Measurements from ENCODE around the gene GABRE. TPM values are rescaled to one million over a fixed set of nuclear protein-coding genes. Genes with fewer than 3 reads are reported as not detected.

The GABRE gene, protein sequence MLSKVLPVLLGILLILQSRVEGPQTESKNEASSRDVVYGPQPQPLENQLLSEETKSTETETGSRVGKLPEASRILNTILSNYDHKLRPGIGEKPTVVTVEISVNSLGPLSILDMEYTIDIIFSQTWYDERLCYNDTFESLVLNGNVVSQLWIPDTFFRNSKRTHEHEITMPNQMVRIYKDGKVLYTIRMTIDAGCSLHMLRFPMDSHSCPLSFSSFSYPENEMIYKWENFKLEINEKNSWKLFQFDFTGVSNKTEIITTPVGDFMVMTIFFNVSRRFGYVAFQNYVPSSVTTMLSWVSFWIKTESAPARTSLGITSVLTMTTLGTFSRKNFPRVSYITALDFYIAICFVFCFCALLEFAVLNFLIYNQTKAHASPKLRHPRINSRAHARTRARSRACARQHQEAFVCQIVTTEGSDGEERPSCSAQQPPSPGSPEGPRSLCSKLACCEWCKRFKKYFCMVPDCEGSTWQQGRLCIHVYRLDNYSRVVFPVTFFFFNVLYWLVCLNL
- 1 to 10 TPM; 6.5 to 8.5 (median 7.4) TPM for polyA plus RNA-seq (ENCODE audit: insufficient read length in 3 of 3)
- long read RNA-seq, donor 1 = 0 reads
- long read RNA-seq, donor 2, full-length matches to known transcripts = 2 of 2 reads
- long read RNA-seq, donor 2, partial matches to known transcripts = 0 of 2 reads
- long read RNA-seq, donor 2, other reads (novel, unspliced or antisense) = 0 of 2 reads
- long read RNA-seq, donor 3, partial matches to known transcripts = 0 of 1 reads
- long read RNA-seq, donor 3, other reads (novel, unspliced or antisense) = 0 of 1 reads
- long read RNA-seq, donor 4, full-length matches to known transcripts = 1 of 1 reads
- long read RNA-seq, donor 4, partial matches to known transcripts = 0 of 1 reads
- long read RNA-seq, donor 4, other reads (novel, unspliced or antisense) = 0 of 1 reads
- long read RNA-seq, donor 5 = 0 reads
- long read RNA-seq, donor 6, full-length matches to known transcripts = 1 of 1 reads
- long read RNA-seq, donor 6, partial matches to known transcripts = 0 of 1 reads
- long read RNA-seq, donor 6, other reads (novel, unspliced or antisense) = 0 of 1 reads
- long read RNA-seq, donor 7 = 0 reads
- long read RNA-seq, donor 8 = 0 reads
- long read RNA-seq, donor 9, full-length matches to known transcripts = 2 of 2 reads
- long read RNA-seq, donor 9, partial matches to known transcripts = 0 of 2 reads
- long read RNA-seq, donor 9, other reads (novel, unspliced or antisense) = 0 of 2 reads
- long read RNA-seq, donor 10, full-length matches to known transcripts = 3 of 3 reads
- long read RNA-seq, donor 10, partial matches to known transcripts = 0 of 3 reads
- long read RNA-seq, donor 10, other reads (novel, unspliced or antisense) = 0 of 3 reads
- long read RNA-seq, donor 11 = 0 reads
- long read RNA-seq, donor 12, full-length matches to known transcripts = 2 of 2 reads
- long read RNA-seq, donor 12, partial matches to known transcripts = 0 of 2 reads
- long read RNA-seq, donor 12, other reads (novel, unspliced or antisense) = 0 of 2 reads
- long read RNA-seq, donor 13, full-length matches to known transcripts = 4 of 4 reads
- long read RNA-seq, donor 13, partial matches to known transcripts = 0 of 4 reads
- long read RNA-seq, donor 13, other reads (novel, unspliced or antisense) = 0 of 4 reads
- long read RNA-seq, donor 14 = 0 reads
- long read RNA-seq, donor 15, full-length matches to known transcripts = 2 of 2 reads
- long read RNA-seq, donor 15, partial matches to known transcripts = 0 of 2 reads
- long read RNA-seq, donor 15, other reads (novel, unspliced or antisense) = 0 of 2 reads
- long read RNA-seq, donor 16, full-length matches to known transcripts = 1 of 1 reads
- long read RNA-seq, donor 16, partial matches to known transcripts = 0 of 1 reads
- long read RNA-seq, donor 16, other reads (novel, unspliced or antisense) = 0 of 1 reads

DNA sequence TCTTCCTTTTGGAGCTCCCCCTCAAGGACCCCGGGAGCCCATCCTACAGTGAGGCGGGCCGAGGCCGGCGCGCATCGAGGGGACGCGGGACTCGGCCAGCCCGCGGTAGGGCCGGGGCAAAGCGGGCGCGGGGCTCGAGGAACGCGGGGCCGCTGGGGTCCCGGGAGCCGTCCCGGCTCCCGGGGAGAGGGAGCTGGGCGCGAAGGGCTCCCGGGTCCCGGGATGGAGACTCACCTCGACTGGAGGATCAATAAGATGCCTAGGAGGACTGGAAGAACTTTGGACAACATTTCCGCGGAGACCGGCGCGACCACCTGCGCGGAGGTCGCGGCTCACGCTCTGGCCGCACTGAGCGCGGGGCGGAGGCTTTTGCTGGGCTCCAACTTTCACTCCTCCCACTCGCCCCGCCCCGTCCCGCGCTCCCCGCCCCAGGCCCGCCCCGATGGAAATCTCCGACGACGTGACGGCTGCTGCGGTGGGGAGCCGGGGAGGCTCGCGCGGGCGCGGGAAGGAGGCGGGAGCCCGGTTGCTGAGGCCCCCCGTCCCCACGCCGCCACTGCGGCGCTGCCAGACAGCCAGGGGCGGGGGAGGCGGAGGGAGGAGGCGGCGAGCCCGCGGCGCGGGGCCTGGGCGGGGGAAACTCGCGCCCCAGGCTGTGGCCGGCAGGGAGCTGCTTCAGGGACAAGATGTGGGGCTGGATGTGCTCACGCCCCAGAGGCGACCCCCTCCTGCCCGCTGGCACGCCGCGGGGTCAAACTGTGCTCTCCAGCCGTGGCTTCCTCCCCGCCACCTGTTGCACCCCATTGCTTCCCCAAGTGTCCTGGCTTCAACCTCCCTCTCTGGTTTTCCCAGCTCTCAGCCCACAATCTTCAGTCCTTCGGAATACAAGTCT is at the start of gene GABRE:
TSS of gene GABRE (minus strand) at position 341 of the 892 bp plus-strand sequence. CDS start at position 290, 51 bp downstream.
- peak; percentile 42 for DNase-seq

DNA sequence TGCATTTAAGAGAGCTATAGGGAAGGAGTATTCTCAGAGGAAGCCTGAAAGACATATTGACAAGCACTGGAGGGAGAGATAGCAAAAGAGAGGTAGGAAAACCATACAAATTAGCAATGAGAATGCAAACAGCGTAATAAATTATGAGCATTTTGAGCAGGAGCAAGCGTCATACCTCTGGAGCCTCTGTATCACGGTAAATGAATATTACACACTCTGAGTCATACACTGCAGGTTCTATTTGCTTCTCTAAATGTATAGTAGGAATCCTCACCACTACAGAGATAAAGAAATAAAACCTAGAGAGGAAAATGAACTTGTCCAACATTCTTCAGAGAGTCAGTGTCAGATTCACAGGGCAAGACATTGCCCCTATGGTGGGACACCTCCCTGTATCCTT is 46.4 kb upstream of the GABRE start:
- no peak for DNase-seq

DNA sequence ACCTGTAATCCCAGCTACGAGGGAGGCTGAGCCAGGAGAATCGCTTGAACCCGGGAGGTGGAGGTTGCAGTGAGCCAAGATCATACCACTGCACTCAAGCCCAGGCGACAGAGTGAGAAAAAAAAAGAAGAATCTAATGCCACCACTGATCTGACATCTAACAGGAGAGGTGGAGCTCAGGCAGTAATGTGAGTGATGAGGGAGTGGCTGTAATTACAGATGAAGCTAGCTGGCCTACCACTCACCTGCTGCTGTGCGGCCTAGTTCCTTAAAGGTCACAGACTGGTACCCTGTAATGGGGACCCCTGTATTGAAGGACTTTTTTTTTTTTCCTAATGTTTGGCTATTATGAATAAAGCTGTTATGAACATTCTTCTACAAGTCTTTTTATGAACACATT is 25.3 kb upstream of the GABRE start:
- DNase-seq = no peak

DNA sequence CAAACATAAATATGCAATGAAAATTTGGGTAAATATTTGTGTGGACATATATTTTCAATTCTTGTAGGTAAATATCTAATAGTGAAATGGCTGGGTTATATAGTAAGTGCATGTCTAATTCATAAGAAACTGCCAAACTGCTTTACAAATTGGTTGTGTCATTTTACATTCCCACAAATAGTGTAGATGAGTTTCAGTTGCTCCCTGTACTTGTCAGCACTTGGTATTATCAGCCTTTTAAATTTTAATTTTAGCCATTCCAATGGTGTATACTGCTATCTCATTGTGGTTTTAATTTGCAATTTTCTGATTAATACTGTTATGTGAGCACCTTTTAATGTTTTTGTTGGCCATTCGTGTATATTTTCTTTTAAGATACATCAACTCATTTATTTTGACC is 23.1 kb upstream of the GABRE start:
- DNase-seq = no peak

DNA sequence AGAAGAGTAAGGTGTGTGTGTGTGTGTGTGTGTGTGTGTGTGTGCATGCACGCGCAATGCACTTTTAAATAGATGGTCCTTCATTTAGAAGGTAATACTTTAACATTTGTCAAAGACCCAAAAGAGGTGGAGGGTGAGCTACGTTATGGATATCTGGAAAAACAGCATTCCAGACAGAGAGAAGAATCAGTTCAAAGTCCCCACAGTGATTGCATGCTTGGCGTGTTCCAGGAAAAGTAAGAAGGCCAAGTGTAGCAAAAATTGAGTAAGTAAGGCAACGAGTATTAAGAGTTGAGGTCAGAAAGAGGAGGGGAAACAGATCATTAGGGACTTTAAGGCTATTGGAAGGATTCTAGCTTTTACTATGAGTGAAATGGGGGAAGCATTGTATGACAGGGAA is 21.9 kb upstream of the GABRE start:
- no peak for DNase-seq

DNA sequence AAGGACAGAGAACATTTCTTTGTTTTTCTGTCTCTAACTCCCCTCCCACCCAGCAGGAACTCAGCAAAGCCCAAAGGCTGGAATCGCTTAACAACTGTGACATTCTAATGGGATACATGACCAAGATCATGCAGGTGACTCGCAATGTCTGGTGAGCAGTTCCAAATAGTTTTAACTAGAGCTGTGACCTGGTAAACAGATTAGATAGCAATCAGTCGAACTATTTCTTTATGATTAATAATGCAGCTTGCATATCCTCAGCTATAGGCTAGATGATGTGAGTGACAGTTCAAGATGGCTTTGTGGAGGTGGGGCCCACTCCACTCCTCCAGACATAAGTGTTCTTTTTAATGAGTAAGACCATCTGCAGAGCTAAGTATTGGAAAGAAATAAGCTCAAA is 20.0 kb upstream of the GABRE start:
- no peak for DNase-seq

DNA sequence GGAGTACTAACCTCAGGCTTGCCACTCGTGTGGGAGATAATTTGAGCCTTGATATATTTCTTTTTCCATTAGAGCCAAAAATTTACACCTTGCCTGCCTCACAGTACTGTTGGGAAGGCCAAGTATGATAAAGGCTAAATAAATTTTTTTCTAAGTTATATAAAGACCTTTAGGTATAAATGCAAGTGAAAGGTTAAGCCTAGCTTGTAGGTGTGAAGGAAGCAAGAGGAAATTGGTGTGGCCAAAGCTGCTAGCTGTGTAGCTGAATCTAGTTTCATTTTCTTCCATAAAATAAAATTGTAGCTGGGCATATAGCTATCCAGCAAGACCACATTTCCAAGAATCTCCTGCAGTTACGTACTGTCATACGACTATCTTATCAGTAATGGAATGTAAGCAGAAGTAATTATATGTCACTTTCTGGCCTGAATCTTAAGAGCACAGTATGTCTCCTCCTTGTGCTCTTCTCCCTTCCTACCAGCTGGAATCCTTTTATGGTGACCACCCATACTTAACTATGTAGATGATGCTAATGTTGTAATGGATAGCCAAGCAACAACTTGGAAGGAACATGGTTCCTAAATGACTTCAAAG is 14.3 kb upstream of the GABRE start:
- no peak for DNase-seq

DNA sequence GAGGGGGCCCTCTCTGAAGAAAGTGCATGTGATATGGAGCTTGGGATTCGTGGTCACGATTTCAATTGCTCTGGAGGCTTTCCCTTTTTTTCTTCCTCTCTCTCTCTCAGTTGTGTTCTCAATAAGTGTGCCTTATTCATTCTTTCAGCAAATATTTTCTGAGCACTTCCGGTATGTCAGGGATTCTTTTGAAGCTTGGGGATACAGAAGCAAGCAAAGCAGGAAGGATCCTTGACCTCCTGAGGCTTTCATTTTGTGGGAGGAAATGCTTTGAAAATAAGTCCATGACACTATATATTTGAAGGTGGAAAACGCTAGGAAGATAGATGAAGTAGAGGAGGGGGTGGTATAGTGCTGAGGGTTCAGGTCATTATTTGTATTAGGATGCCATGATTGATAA is 12.6 kb upstream of the GABRE start:
- DNase-seq = no peak

DNA sequence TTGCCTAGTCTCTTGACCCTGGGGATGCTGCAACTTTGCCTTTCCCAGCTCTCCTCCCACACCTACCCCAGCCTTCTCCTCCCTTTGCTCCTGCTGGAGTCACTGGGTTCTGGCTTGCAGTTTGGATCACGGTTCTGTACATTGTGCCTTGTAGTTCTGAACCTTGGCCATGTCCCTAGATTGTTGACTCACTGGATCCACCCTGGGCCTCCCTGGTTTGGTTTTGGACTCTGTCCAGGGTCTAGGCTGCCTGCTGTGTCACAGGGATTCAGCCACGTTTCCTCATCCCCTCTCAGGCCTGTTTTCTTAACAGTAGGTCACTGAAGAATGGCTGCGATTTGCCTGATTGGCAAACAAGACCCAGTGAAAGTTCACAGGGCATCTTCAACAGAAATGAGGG is 11.5 kb upstream of the GABRE start:
- DNase-seq = no peak

DNA sequence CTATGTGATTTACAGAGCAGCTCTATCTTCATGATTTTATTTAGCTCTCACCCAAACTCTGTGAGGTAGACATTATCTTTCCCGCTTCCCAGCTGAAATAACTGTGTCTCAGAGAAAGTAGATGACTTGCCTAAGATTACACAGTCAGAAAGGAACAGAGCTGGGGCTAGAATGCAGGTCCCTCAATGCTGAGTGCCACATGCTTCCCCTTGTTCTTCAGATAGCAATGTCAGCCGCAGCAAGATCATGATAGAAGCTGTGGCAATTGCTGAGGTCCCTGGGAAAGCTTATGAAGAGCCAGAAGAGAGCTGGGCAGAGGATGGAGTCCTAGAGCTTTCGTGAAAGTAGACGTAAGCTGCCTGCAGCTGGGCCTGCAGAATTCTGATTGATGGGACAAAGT is 11.1 kb upstream of the GABRE start:
- no peak for DNase-seq

DNA sequence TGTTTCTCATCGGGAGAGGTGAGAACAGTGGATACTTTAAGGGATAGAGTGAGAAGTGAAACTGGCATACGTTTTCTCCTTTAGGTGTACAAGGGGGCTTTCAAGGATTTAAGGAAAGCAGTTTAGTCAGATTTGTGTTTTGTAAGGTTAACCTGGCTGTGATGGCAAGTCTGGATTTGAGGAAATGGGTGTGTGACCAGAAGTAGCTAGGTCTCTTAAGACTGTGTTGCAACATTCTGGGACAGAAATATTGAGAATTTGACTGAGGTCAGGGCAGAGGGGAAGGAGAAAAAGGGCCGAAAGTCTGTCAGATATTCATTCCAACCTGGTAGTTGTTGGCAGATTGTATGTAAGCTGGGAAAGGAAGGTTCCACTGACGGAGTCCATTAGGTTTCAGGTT is 10.4 kb upstream of the GABRE start:
- no peak for DNase-seq

DNA sequence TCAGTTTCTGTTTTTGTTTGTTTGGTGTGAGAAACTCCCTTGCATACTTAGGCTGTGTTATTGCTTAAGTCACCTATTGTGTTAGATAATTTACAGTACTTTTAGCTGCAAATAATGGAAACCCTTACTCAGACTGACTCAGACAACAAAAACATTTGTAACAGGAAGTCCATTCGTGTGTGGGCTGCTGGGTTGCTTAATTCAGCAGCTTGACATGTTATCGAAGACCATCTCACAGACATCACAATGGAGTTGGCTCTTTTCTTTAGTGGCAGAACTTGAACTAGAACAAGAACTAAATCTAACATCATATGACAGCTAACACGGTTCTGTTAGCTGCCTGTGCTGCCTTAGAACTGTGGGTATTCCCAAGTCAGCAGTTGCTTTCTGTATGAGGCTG is 9.9 kb upstream of the GABRE start:
- no peak for DNase-seq

DNA sequence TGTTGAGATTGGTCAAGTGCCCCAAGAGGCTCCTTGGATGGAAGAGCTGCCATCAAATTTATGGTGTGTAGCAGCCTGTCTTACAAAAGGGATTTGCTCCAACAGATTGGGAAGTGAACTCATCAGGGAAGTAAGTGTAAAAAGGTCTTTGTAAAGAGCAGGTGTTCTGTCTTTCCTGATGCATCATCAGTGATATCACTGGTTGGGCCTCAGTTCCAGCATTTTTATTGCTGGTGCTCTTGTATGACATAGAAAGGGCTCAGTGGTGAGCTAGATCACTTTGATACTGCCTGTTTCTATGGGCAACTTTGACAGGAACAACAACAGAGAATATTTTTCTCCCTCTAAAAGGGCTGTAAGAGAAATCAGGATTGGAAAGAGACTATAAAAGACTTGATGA is 8.7 kb upstream of the GABRE start:
- no peak for DNase-seq

DNA sequence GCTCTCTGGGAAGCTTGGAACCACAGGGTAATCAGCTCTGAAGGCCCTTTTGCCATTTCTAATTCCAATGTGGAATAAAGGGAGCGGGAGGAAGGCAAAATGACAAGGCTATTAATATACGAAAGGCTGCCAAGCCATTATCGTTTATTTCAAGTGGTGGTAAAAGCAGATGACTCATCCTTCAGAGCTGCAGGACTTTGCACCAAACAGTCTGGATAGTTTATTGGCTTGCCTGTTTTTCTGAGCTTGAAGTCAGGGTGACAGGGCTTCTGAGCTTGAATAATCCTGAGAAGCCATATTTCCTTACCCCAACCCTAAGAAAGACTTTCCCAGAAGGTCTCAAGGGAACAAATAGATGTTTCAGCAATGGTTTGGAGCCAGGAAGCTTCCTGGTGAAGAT is 7.7 kb upstream of the GABRE start:
- no peak for DNase-seq

DNA sequence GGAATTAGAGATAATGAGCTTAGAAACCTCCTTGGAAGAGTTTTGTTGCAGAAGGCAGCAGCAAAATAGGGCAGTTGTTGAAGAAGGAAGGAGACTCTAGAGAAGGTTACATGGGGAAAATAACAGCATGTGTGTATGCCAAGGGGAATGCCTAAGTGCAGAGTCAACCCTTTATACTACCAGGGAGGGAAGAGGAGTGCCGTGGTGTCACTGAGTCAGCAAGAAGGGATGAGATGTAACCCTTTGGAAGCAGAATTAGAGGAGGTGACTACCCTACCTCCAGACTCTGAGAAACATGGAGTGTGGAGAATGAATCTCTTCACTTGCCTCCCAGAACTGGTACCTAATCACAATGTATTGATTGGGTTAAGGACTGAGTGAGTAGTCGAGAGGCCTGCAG is 6.7 kb upstream of the GABRE start:
- no peak for DNase-seq

DNA sequence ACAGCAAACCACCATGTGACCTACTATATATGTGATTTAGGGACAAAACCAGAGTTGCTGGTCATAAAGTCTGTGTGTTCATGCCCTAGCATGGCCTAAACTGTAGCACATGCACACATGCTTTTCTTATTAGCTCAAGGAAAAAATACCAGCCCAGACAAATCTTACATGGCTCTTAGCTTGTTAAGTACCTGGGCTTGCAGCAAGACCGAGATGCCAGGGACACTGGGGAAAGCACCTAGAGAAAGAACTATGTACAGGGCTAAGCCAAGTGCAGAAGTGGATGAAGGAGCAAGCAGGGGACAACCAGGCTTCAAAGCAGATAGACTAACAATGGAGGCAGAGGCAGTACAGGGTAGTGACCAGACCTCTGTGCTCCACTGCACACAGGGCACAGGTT is 3.4 kb upstream of the GABRE start:
- DNase-seq = no peak

DNA sequence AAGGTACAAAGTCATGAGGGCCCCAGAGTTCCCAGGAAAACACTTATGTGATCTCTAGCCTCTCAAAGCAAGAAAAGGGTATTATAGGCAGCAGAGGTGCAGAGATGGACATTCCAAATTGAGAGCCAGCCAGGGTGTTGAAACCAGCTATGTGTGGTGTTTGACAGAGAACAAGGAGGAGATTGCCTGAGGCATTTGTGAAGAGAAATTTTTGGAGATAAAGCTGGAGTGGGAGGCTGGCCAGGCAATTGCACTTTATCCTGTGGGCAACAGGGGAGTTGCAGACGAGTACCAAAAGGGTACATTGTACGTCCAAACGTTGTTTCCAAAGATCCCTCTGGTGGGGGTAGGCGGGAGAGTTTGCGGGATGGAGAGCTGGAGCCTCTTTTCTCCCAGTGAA is 2.5 kb upstream of the GABRE start:
- DNase-seq = no peak

DNA sequence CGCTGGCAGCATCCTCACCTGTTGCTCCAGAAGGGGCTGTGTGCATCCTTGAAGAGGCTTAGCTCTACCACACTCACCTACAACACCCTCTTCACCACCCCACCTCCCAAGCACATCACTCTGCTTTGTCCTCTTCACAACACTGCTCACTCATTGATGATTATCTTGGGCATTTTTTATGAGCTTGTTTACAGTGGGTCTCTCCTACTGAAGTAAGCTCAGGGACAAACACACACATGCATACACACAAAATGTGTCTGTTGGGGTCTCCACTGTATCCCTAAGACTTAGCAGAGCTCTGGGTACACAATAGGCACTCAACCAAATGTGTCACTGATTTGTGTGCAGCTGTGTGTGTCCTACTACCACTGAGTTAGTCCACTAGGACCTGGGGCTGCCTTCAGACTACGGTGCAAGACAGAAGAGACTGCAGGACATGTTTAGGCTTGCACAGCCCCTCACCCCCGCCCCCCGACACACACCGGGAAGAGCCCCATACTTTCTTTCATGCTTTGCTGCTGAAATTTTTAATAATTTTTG is 1.3 kb upstream of the GABRE start:
- no peak for DNase-seq

DNA sequence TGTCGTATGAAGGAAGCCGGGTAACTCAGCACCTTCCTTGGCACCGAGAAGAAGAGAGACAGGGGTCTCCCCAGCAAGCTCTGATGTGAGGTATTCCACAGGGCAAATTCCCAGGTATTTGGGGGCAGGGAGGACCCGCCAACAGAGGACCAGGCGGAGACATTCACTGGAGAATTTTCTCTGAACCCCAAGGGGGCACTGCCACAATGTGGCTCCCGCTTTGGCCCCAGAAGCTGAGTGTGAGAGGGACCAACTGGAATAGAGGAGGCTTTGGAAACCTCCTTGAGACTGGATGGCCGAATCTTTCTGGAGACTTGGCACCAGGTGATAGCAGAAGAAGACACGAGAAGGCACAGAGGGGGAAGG is 735 bp upstream of the GABRE start:
- no peak for DNase-seq
